HepG2 (cell line): ENCODE measurements around the gene CERS6. TPM values are rescaled to one million over a fixed set of nuclear protein-coding genes. Genes with fewer than 3 reads are reported as not detected.

Experiments
- ATAC-seq: fragments of 200-7000 bp; cut with Tn5 transposase; 3 replicates; pipeline ENCODE4 v1.9.1; 2020; ENCODE audit warnings: mild to moderate bottlenecking, moderate library complexity
- BruUV-seq: library from RNA; stranded (reverse); fragments of 400-500 nt; replicated peaks from 2 replicates; lab custom pipeline; 2021; lab: Mats Ljungman, UMichigan
- CTCF ChIA-PET: fragments of 300-600 bp; formaldehyde crosslinking; extraction: SDS; loops from one replicate; lab custom pipeline; 2021; ENCODE audit warnings: low total read pairs, inconsistent platforms, low intra/inter-chr PET ratio; lab: Yijun Ruan, JAX
- POLR2A ChIA-PET: fragments of 350-600 bp; sonication (Branson Sonifier 250); formaldehyde crosslinking; loops from one replicate; lab custom pipeline; 2020; ENCODE audit warnings: antibody characterized with exemption, inconsistent platforms; lab: Yijun Ruan, JAX
- DNase-seq: peaks from one replicate; pipeline ENCODE4 v3.0.0-alpha.2; 2015; ENCODE audit warnings: low spot score
- FAIRE-seq: peaks from 3 replicates; lab custom pipeline; 2011; peaks lifted over from hg19 to GRCh38; lab: Jason Lieb, UNC
- H2AFZ ChIP-seq: one replicate; pipeline ENCODE4 v1.6.1; 2011; ENCODE audit warnings: low read length, inconsistent platforms
- H3K27ac ChIP-seq: fragments of 300-600 bp; 3 replicates; pipeline ENCODE4 v1.8.0; 2011; ENCODE audit warnings: mixed run types, mild to moderate bottlenecking, mixed read lengths, low read length, inconsistent platforms; ENCODE audit not compliant: insufficient read depth; ENCODE audit errors: extremely low read length
- H3K27me3 ChIP-seq, 2 experiments: fragments of 200-600 bp in 1 of 2; 2 replicates in 1 of 2; 3 replicates in 1 of 2; pipeline versions ENCODE4 v1.6.0 to v1.8.0; 2011; ENCODE audit warnings: low read length in 2 of 2, mild to moderate bottlenecking in 2 of 2, moderate library complexity in 2 of 2, inconsistent platforms in 1 of 2; ENCODE audit not compliant: insufficient read depth in 2 of 2, control insufficient read depth in 1 of 2
- H3K36me3 ChIP-seq, 2 experiments: fragments of 200-600 bp in 1 of 2; replicated peaks in 1 of 2; 2 replicates in 1 of 2; 3 replicates in 1 of 2; pipeline versions ENCODE4 v1.5.1 to v1.8.0; 2011; ENCODE audit warnings: low read length in 2 of 2, inconsistent platforms in 1 of 2; ENCODE audit not compliant: insufficient read depth in 2 of 2, control insufficient read depth in 1 of 2
- H3K4me1 ChIP-seq: 2 replicates; pipeline ENCODE4 v1.5.1; 2012; ENCODE audit warnings: low read length, inconsistent platforms; ENCODE audit not compliant: insufficient read depth
- H3K4me2 ChIP-seq: 2 replicates; pipeline ENCODE4 v1.6.0; 2011; ENCODE audit warnings: low read depth, low read length, inconsistent platforms
- H3K4me3 ChIP-seq, 3 experiments: fragments of 200-600 bp in 1 of 3; sonication (generic), shearing (Covaris generic) in 1 of 3; replicated peaks in 1 of 3; 2 replicates each; pipeline ENCODE4 v1.5.1; 2011 to 2016; ENCODE audit warnings: low read length in 3 of 3, inconsistent platforms in 2 of 3, low read depth in 2 of 3, mild to moderate bottlenecking in 2 of 3, control low read depth in 1 of 3, mixed read lengths in 1 of 3; ENCODE audit not compliant: insufficient read depth in 1 of 3
- H3K79me2 ChIP-seq: one replicate; pipeline ENCODE4 v1.6.1; 2011; ENCODE audit warnings: low read length, inconsistent platforms; ENCODE audit not compliant: insufficient read depth
- H3K9ac ChIP-seq: 2 replicates; pipeline ENCODE4 v1.6.0; 2011; ENCODE audit warnings: mild to moderate bottlenecking, low read depth, low read length, inconsistent platforms; ENCODE audit not compliant: insufficient read depth
- H3K9me3 ChIP-seq: 2 replicates; pipeline ENCODE4 v1.5.1; 2012; ENCODE audit warnings: mild to moderate bottlenecking, low read length
- H4K20me1 ChIP-seq: 2 replicates; pipeline ENCODE4 v1.6.0; 2011; ENCODE audit warnings: inconsistent platforms, mild to moderate bottlenecking, low read length, moderate library complexity; ENCODE audit not compliant: insufficient read depth
- BCLAF1 ChIP-seq: fragments of 450-650 bp; IDR thresholded peaks from 2 replicates; pipeline ENCODE4 v1.6.1; 2017; ENCODE audit warnings: mild to moderate bottlenecking
- CTCF ChIP-seq: sonication (generic); formaldehyde crosslinking; IDR thresholded peaks from 2 replicates; pipeline ENCODE4 v1.5.0; 2020; ENCODE audit warnings: mild to moderate bottlenecking, missing genetic modification reagents, moderate library complexity
- DMTF1 ChIP-seq: sonication (generic); formaldehyde crosslinking; IDR thresholded peaks from 2 replicates; pipeline ENCODE4 v1.4.0; 2020; ENCODE audit warnings: mild to moderate bottlenecking, missing genetic modification reagents
- HMG20A ChIP-seq: IDR thresholded peaks from 2 replicates; pipeline ENCODE4 v1.6.1; 2016; ENCODE audit warnings: borderline replicate concordance
- HMGXB4 ChIP-seq, 2 experiments: sonication (generic) in 1 of 2; formaldehyde crosslinking in 1 of 2; IDR thresholded peaks; 2 replicates each; pipeline versions ENCODE4 v1.4.0 to v1.6.1; 2018 to 2020; ENCODE audit warnings: missing genetic modification reagents in 2 of 2, borderline replicate concordance in 1 of 2, low read depth in 1 of 2, mild to moderate bottlenecking in 1 of 2, missing biosample characterization in 1 of 2
- IKZF4 ChIP-seq: sonication (generic); formaldehyde crosslinking; IDR thresholded peaks from 2 replicates; pipeline ENCODE4 v1.5.1; 2020; ENCODE audit warnings: borderline replicate concordance, mild to moderate bottlenecking, low read depth, missing genetic modification reagents; ENCODE audit errors: not compliant biosample characterization
- IRF9 ChIP-seq: sonication (generic); formaldehyde crosslinking; IDR thresholded peaks from 2 replicates; pipeline ENCODE4 v1.8.0; 2022; ENCODE audit warnings: missing genetic modification reagents, mild to moderate bottlenecking, borderline replicate concordance
- TRIM22 ChIP-seq: fragments of 450-650 bp; IDR thresholded peaks from 2 replicates; pipeline ENCODE4 v1.6.1; 2017
- ZNF232 ChIP-seq: sonication (generic); formaldehyde crosslinking; IDR thresholded peaks from 2 replicates; pipeline ENCODE4 v1.4.0; 2020; ENCODE audit warnings: missing genetic modification reagents, borderline replicate concordance
- ZNF256 ChIP-seq: sonication (generic); formaldehyde crosslinking; conservative IDR thresholded peaks from 2 replicates; pipeline ENCODE4 v1.4.0; 2020; ENCODE audit warnings: missing genetic modification reagents
- ZNF891 ChIP-seq: sonication (generic); formaldehyde crosslinking; IDR thresholded peaks from 2 replicates; pipeline ENCODE4 v1.5.0; 2020; ENCODE audit warnings: mild to moderate bottlenecking, missing genetic modification reagents
- WGBS: methylation state at CpG from one replicate; pipeline ENCODE4 v1.1.6; 2017; ENCODE audit warnings: low lambda C conversion rate; 5-methylcytosine and 5-hydroxymethylcytosine counted together
- in situ Hi-C: cut with HindIII; loops from 2 replicates; pipeline ENCODE4 v1.10.0; 2017; ENCODE audit warnings: low pct_unique_long_range_greater_than_20kb; ENCODE audit not compliant: extremely low pct_ligation_motif_present
- intact Hi-C: fragments of 100-400 bp; cut with micrococcal nuclease; formaldehyde crosslinking; loops from one replicate; pipeline ENCODE4 v1.10.0; 2022; ENCODE audit not compliant: unreplicated experiment
- polyA plus RNA-seq, 8 experiments: library from polyadenylated mRNA; depleted of rRNA in 3 of 8; stranded (reverse) in 7 of 8; unstranded in 1 of 8; fragments of >200 nt; fragmentation: Illumina TruSeq in 4 of 8; extraction: Trizol in 4 of 8; gene quantifications; 2 replicates each; pipeline versions ENCODE4 v1.2.1 to v1.2.3, GENCODE V29; 2011 to 2016; ENCODE audit warnings: low read depth in 4 of 8, missing spikeins in 1 of 8, mixed read lengths in 1 of 8; ENCODE audit not compliant: insufficient read depth in 1 of 8
- total RNA-seq, 5 experiments: library from RNA; depleted of rRNA; stranded (reverse); fragments of >200 nt; fragmentation: Illumina TruSeq; extraction: Trizol; gene quantifications; 2 replicates each; pipeline ENCODE4 v1.2.3, GENCODE V29; 2016; ENCODE audit warnings: low read depth in 1 of 5

CERS6 gene
- total and polyA plus RNA-seq, 2 of the 13 experiments (the other 11 are each of a cell fraction or from before 2014, with no cell fraction given) = 10.1 to 20.3 TPM

- Histone ChIP-seq H3K4me2 (no peak overlapping the region), H3K4me1 (no peaks in the 10 kb centered on the region), H3K79me2 (no peaks in the 10 kb centered on the region), H3K9me3 (no peaks in the 10 kb centered on the region), H4K20me1 (no peaks in the 10 kb centered on the region), H3K27me3 (no peaks in the 10 kb centered on the region), H2AFZ (no peak overlapping the region), H3K36me3 (no peaks in the 10 kb centered on the region), H3K9ac (no peak overlapping the region), H3K27ac (no peak overlapping the region), H3K4me3 (no peak overlapping the region)
- in situ Hi-C loops = no loop called here
- no peak for FAIRE-seq
- WGBS = 100% methylated on average over 3 of the region's 3 CpGs
- no peak for ATAC-seq
- BruUV-seq = no TSS peak
- ChIA-PET POLR2A (no interaction called here), CTCF (no interaction called here)
- DNase-seq = no peak
- intact Hi-C loops = no loop called here
- TF ChIP-seq ZNF891 (CRISPR knock-in tag) (no peak), IKZF4 (CRISPR knock-in tag) (no peak), HMGXB4 (CRISPR knock-in tag; IDR thresholded peaks at IDR 0.05; ENCODE audit: borderline replicate concordance in 1 of 2, low read depth in 1 of 2) (no peak), ZNF256 (CRISPR knock-in tag) (no peak), DMTF1 (no peak), HMG20A (CRISPR knock-in tag) (no peak), CTCF (CRISPR knock-in tag) (no peak), BCLAF1 (no peak), IRF9 (CRISPR knock-in tag) (no peak), ZNF232 (no peak), TRIM22 (no peak)
Measured at GRCh38 chr2:168740360-168740759, 284.3 kb downstream of the CERS6 start.
